HCT116 (cell line): Measurements from ENCODE around the gene MYO7A. TPM values are rescaled to one million over a fixed set of nuclear protein-coding genes. Genes with fewer than 3 reads are reported as not detected.

Experiments
- ATAC-seq: fragments of 200-7000 bp; cut with Tn5 transposase; 2 replicates; pipeline ENCODE4 v1.9.1; 2020; ENCODE audit warnings: mild to moderate bottlenecking, moderate library complexity
- BruUV-seq: library from RNA; stranded (reverse); fragments of 400-500 nt; replicated peaks from 2 replicates; lab custom pipeline; 2021; lab: Mats Ljungman, UMichigan
- CTCF ChIA-PET: fragments of 300-600 bp; sonication (Branson Sonifier 250); formaldehyde crosslinking; loops from one replicate; lab custom pipeline; 2021; ENCODE audit warnings: antibody characterized with exemption; lab: Charles Lee
- POLR2A ChIA-PET: fragments of 300-600, 350-600 bp; sonication (Branson Sonifier 250); formaldehyde crosslinking; loops from one replicate; lab custom pipeline; 2021; ENCODE audit warnings: antibody characterized with exemption; lab: Charles Lee
- RAD21 ChIA-PET, 2 experiments: fragments of 300-600 bp; sonication (Branson Sonifier 250); formaldehyde crosslinking; loops; one replicate each; lab custom pipeline; 2023; ENCODE audit warnings: low total read pairs in 2 of 2; ENCODE audit not compliant: uncharacterized antibody in 2 of 2, unreplicated experiment in 2 of 2, low non-redundant PET in 1 of 2; lab: Charles Lee
- DNase-seq: peaks from one replicate; pipeline ENCODE4 v3.0.0-alpha.2; 2010; ENCODE audit warnings: low read depth, low spot score
- H2AFZ ChIP-seq: fragments of 200-600 bp; shearing (Covaris generic), sonication (generic); 2 replicates; pipeline ENCODE4 v1.6.1; 2017; ENCODE audit warnings: low read depth, mixed run types, mixed read lengths, antibody characterized with exemption, low read length; ENCODE audit not compliant: poor library complexity, severe bottlenecking
- H3K27ac ChIP-seq: 2 replicates; pipeline ENCODE4 v1.5.1; 2012; ENCODE audit warnings: low read depth, low read length
- H3K27me3 ChIP-seq: fragments of 200-600 bp; sonication (generic); 2 replicates; pipeline ENCODE4 v1.6.1; 2016; ENCODE audit warnings: mixed run types, low read length, mixed read lengths; ENCODE audit not compliant: insufficient read depth
- H3K36me3 ChIP-seq, 2 experiments: fragments of 200-500 bp in 1 of 2; fragments of 200-600 bp in 1 of 2; sonication (Bioruptor generic) in 1 of 2; sonication (generic) in 1 of 2; 2 replicates each; pipeline versions ENCODE4 v1.5.1 to v1.6.1; 2014 to 2016; ENCODE audit warnings: low read length in 2 of 2, inconsistent platforms in 1 of 2, mixed read lengths in 1 of 2, mixed run types in 1 of 2; ENCODE audit not compliant: insufficient read depth in 2 of 2, control insufficient read depth in 1 of 2
- H3K4me1 ChIP-seq, 2 experiments: fragments of 200-600 bp in 1 of 2; sonication (generic) in 1 of 2; 2 replicates each; pipeline versions ENCODE4 v1.5.1 to v1.6.1; 2012 to 2017; ENCODE audit warnings: low read length in 2 of 2, inconsistent platforms in 1 of 2, mild to moderate bottlenecking in 1 of 2, mixed read lengths in 1 of 2, mixed run types in 1 of 2, moderate library complexity in 1 of 2; ENCODE audit not compliant: insufficient read depth in 2 of 2, control insufficient read depth in 1 of 2
- H3K4me2 ChIP-seq: fragments of 200-600 bp; sonication (generic); 2 replicates; pipeline ENCODE4 v1.6.1; 2017; ENCODE audit warnings: mixed run types, low read length, mixed read lengths
- H3K4me3 ChIP-seq, 2 experiments: fragments of 200-600 bp in 1 of 2; sonication (generic) in 1 of 2; replicated peaks in 1 of 2; 2 replicates each; pipeline ENCODE4 v1.5.1; 2011 to 2016; ENCODE audit warnings: low read length in 2 of 2, control low read depth in 1 of 2, low read depth in 1 of 2, mild to moderate bottlenecking in 1 of 2, mixed read lengths in 1 of 2, mixed run types in 1 of 2
- H3K79me2 ChIP-seq: fragments of 200-600 bp; sonication (generic); 2 replicates; pipeline ENCODE4 v1.6.1; 2017; ENCODE audit warnings: mild to moderate bottlenecking, mixed run types, low read length, moderate library complexity, mixed read lengths; ENCODE audit not compliant: insufficient read depth
- H3K9ac ChIP-seq: fragments of 200-600 bp; sonication (generic); 2 replicates; pipeline ENCODE4 v1.6.1; 2016; ENCODE audit warnings: low read length, mixed read lengths
- H3K9me2 ChIP-seq: fragments of 200-600 bp; sonication (generic), shearing (Covaris generic); 2 replicates; pipeline ENCODE4 v1.6.1; 2017; ENCODE audit warnings: mixed run types, mild to moderate bottlenecking, moderate library complexity; ENCODE audit not compliant: insufficient read depth
- H3K9me3 ChIP-seq, 2 experiments: fragments of 200-500 bp in 1 of 2; fragments of 200-600 bp in 1 of 2; sonication (Bioruptor generic) in 1 of 2; sonication (generic) in 1 of 2; 2 replicates each; pipeline ENCODE4 v1.6.1; 2014 to 2017; ENCODE audit warnings: low read length in 2 of 2, mixed read lengths in 2 of 2, inconsistent platforms in 1 of 2, low read depth in 1 of 2, mild to moderate bottlenecking in 1 of 2, mixed run types in 1 of 2, moderate library complexity in 1 of 2; ENCODE audit not compliant: control insufficient read depth in 1 of 2, insufficient read depth in 1 of 2
- H4K20me1 ChIP-seq: fragments of 200-600 bp; sonication (generic), shearing (Covaris generic); 2 replicates; pipeline ENCODE4 v1.6.1; 2017; ENCODE audit warnings: mixed run types, mild to moderate bottlenecking, moderate library complexity; ENCODE audit not compliant: insufficient read depth
- CBX3 ChIP-seq: IDR thresholded peaks from 2 replicates; pipeline ENCODE4 v1.6.1; 2012; ENCODE audit warnings: low read depth
- CEBPB ChIP-seq: IDR thresholded peaks from 2 replicates; pipeline ENCODE4 v1.6.1; 2012; ENCODE audit warnings: low read depth
- CTCF ChIP-seq, 3 experiments: fragments of 200-600 bp in 1 of 3; sonication (generic) in 1 of 3; IDR thresholded peaks in 2 of 3; conservative IDR thresholded peaks in 1 of 3; 2 replicates each; pipeline ENCODE4 v1.5.1; 2012 to 2017; ENCODE audit warnings: low read depth in 2 of 3, low read length in 2 of 3, antibody characterized with exemption in 1 of 3, borderline replicate concordance in 1 of 3, control low read depth in 1 of 3, mild to moderate bottlenecking in 1 of 3, mixed read lengths in 1 of 3, mixed run types in 1 of 3, moderate library complexity in 1 of 3; ENCODE audit not compliant: insufficient read depth in 1 of 3
- EGR1 ChIP-seq: IDR thresholded peaks from 2 replicates; pipeline ENCODE4 v1.6.1; 2012; ENCODE audit warnings: low read depth
- ELF1 ChIP-seq: IDR thresholded peaks from 2 replicates; pipeline ENCODE4 v1.6.1; 2012; ENCODE audit warnings: low read depth, borderline replicate concordance
- EZH2 ChIP-seq: fragments of 200-600 bp; sonication (generic); IDR thresholded peaks from 2 replicates; pipeline ENCODE4 v1.6.1; 2017; ENCODE audit warnings: antibody characterized with exemption, mixed run types
- EZH2phosphoT487 ChIP-seq: fragments of 200-600 bp; IDR thresholded peaks from 2 replicates; pipeline ENCODE4 v1.6.1; 2018; ENCODE audit warnings: antibody characterized with exemption, borderline replicate concordance
- FOSL1 ChIP-seq: IDR thresholded peaks from 2 replicates; pipeline ENCODE4 v1.6.1; 2012; ENCODE audit warnings: low read depth
- JUND ChIP-seq: IDR thresholded peaks from 2 replicates; pipeline ENCODE4 v1.6.1; 2012
- MAX ChIP-seq: IDR thresholded peaks from 2 replicates; pipeline ENCODE4 v1.6.1; 2012
- POLR2A ChIP-seq: IDR thresholded peaks from 2 replicates; pipeline ENCODE4 v1.7.0; 2011; ENCODE audit warnings: borderline replicate concordance; ENCODE audit not compliant: insufficient read depth, insufficient read length; ENCODE audit errors: extremely low read depth
- POLR2AphosphoS5 ChIP-seq: IDR thresholded peaks from 2 replicates; pipeline ENCODE4 v1.6.1; 2011; ENCODE audit warnings: mild to moderate bottlenecking, low read depth, low read length, moderate library complexity
- RAD21 ChIP-seq: IDR thresholded peaks from 2 replicates; pipeline ENCODE4 v1.6.1; 2012; ENCODE audit warnings: low read depth, mild to moderate bottlenecking
- REST ChIP-seq: IDR thresholded peaks from 2 replicates; pipeline ENCODE4 v1.6.1; 2012; ENCODE audit warnings: low read depth
- SIN3A ChIP-seq: IDR thresholded peaks from 2 replicates; pipeline ENCODE4 v1.6.1; 2012; ENCODE audit warnings: low read depth
- SP1 ChIP-seq: IDR thresholded peaks from 2 replicates; pipeline ENCODE4 v1.6.1; 2012; ENCODE audit warnings: low read depth
- SRF ChIP-seq: IDR thresholded peaks from 2 replicates; pipeline ENCODE4 v1.6.1; 2012; ENCODE audit warnings: low read depth
- TCF7L2 ChIP-seq: IDR thresholded peaks from 2 replicates; pipeline ENCODE4 v1.7.0; 2011; ENCODE audit warnings: borderline replicate concordance, inconsistent platforms; ENCODE audit not compliant: insufficient read depth, insufficient read length; ENCODE audit errors: extremely low read depth
- YY1 ChIP-seq: IDR thresholded peaks from 2 replicates; pipeline ENCODE4 v1.6.1; 2011; ENCODE audit warnings: low read length, low read depth, moderate library complexity, mild to moderate bottlenecking; ENCODE audit not compliant: insufficient replicate concordance; ENCODE audit errors: extremely low read depth
- ZBTB33 ChIP-seq: IDR thresholded peaks from 2 replicates; pipeline ENCODE4 v1.6.1; 2011; ENCODE audit warnings: mild to moderate bottlenecking, low read length, moderate library complexity; ENCODE audit not compliant: insufficient replicate concordance; ENCODE audit errors: extremely low read depth
- intact Hi-C: fragments of 100-400 bp; cut with micrococcal nuclease; formaldehyde crosslinking; loops from 2 replicates; pipeline ENCODE4 v1.10.0; 2022
- total RNA-seq: library from RNA; stranded (reverse); gene quantifications from one replicate; pipeline ENCODE4 v1.2.1, GENCODE V29; 2021; ENCODE audit not compliant: unreplicated experiment

Gene MYO7A
- total RNA-seq, 1 experiment from 2014 or later = 1.8 TPM

- ATAC-seq (no peak), DNase-seq (no peak)
- no peak for TF ChIP-seq CEBPB
- no peak for TF ChIP-seq JUND
- no peak for TF ChIP-seq ELF1
- no peak for TF ChIP-seq ZBTB33
- TF ChIP-seq EGR1 = no peak
- TF ChIP-seq EZH2phosphoT487 = no peak
- no peak for TF ChIP-seq RAD21
- TF ChIP-seq CBX3 = no peak
- no peak for TF ChIP-seq TCF7L2
- TF ChIP-seq YY1 = no peak
- TF ChIP-seq POLR2AphosphoS5 = no peak
- TF ChIP-seq SIN3A = no peak
- TF ChIP-seq POLR2A = no peak
- no peak for TF ChIP-seq SRF
- no peak for TF ChIP-seq EZH2
- no peak for TF ChIP-seq CTCF (IDR thresholded peaks at IDR 0.05 in 2 of 3, conservative IDR thresholded peaks at IDR 0.05 in 1 of 3; ENCODE audit: borderline replicate concordance in 1 of 3, insufficient read depth in 1 of 3, low read depth in 2 of 3, low read length in 2 of 3)
- TF ChIP-seq FOSL1 = no peak
- TF ChIP-seq SP1 = no peak
- no peak for TF ChIP-seq REST
- TF ChIP-seq MAX = no peak
- Histone ChIP-seq H3K4me2 (no peak overlapping the region), H3K9me3 (no peaks in the 10 kb centered on the region), H3K4me3 (no peak overlapping the region), H3K36me3 (no peaks in the 10 kb centered on the region), H2AFZ (no peak overlapping the region), H3K4me1 (no peaks in the 10 kb centered on the region), H3K79me2 (no peaks in the 10 kb centered on the region), H3K27me3 (no peaks in the 10 kb centered on the region), H3K9ac (no peak overlapping the region), H4K20me1 (no peaks in the 10 kb centered on the region), H3K27ac (no peak overlapping the region), H3K9me2 (no peaks in the 10 kb centered on the region)
- ChIA-PET POLR2A (no interaction called here), RAD21 (no interaction called here), CTCF (no interaction called here)
- no TSS peak for BruUV-seq
- intact Hi-C loops = no loop called here
Observed at GRCh38 chr11:77165066-77165465, 37.0 kb downstream of the MYO7A start.
